ENCODE data around the gene CLIP2. TPM values are rescaled to one million over a fixed set of nuclear protein-coding genes. Genes with fewer than 3 reads are reported as not detected.

Gene CLIP2
- total RNA-seq, 1 experiment from 2014 or later: 21.6 TPM

- Histone ChIP-seq H4K5ac (ENCODE audit: insufficient read length, low read depth, low read length) (no peak overlapping the region), H3K18ac (ENCODE audit: insufficient read length, low read depth, low read length) (peak overlapping the region; percentile 98), H3K4me1 (ENCODE audit: insufficient read depth, low read length) (no peaks in the 10 kb centered on the region; the same call in 1 of the 2 replicates), H2AK5ac (ENCODE audit: insufficient read length, low read length) (no peak overlapping the region), H2BK12ac (ENCODE audit: insufficient read length, low read depth, low read length) (no peak overlapping the region), H3K4me2 (ENCODE audit: insufficient read depth, insufficient read length, low read length) (peak overlapping the region; percentile 49), H2BK120ac (ENCODE audit: low read depth, low read length, poor library complexity, severe bottlenecking) (no peak overlapping the region), H3K9ac (ENCODE audit: extremely low read depth, insufficient read length, low read length) (peak overlapping the region; percentile 94), H3K14ac (ENCODE audit: insufficient read depth, low read length) (peak overlapping the region; percentile 98), H2BK15ac (ENCODE audit: low read depth, low read length) (no peak overlapping the region), H3K56ac (ENCODE audit: insufficient read length, low read depth, low read length) (no peak overlapping the region), H3T11ph (ENCODE audit: low read length) (no peak overlapping the region), H3K79me2 (ENCODE audit: insufficient read depth, low read length) (peaks cover 5% of the 10 kb centered on the region; the same call in 1 of the 2 replicates), H3K4ac (ENCODE audit: low read depth, low read length) (no peak overlapping the region), H3K79me1 (ENCODE audit: insufficient read depth, low read depth, low read length, poor library complexity, severe bottlenecking) (peaks cover 4% of the 10 kb centered on the region), H2AFZ (ENCODE audit: low read length) (no peak overlapping the region), H4K8ac (replicated peaks; ENCODE audit: insufficient read length, low read depth, low read length) (no peak overlapping the region), H3K23ac (ENCODE audit: insufficient read length, low read depth, low read length) (no peak overlapping the region), H2BK5ac (ENCODE audit: insufficient read length, low read length) (no peak overlapping the region), H3K23me2 (ENCODE audit: insufficient read length, low read depth, low read length, poor library complexity, severe bottlenecking) (peaks cover 7% of the 10 kb centered on the region), H4K91ac (ENCODE audit: insufficient read length, low read depth, low read length) (no peak overlapping the region), H3K9me3 (ENCODE audit: control insufficient read depth, low read depth, low read length) (no peaks in the 10 kb centered on the region), H3K27me3 (ENCODE audit: insufficient read depth, low read length) (no peaks in the 10 kb centered on the region), H3K27ac (ENCODE audit: insufficient read length, low read depth, low read length) (no peak overlapping the region), H4K20me1 (ENCODE audit: control insufficient read depth, insufficient read depth, insufficient read length) (no peaks in the 10 kb centered on the region), H2BK20ac (ENCODE audit: low read depth, low read length, poor library complexity, severe bottlenecking) (no peak overlapping the region)
- H3K27me3 Mint-ChIP-seq (ENCODE audit: low read depth): no peaks in the 10 kb centered on the region
- no CpG with 5 or more reads among the region's 10 CpGs for WGBS (ENCODE audit: extremely low coverage, insufficient read length, low lambda C conversion rate)
- peaks cover 0 to 15% of the 10 kb centered on the region in 2 experiments; a peak in 3 of 4 replicates for H3K4me1 Mint-ChIP-seq
- peak overlapping the region; percentile 95 to 99 for H3K4me3 Mint-ChIP-seq
- peaks cover 26 to 38% (median 36%) of the 10 kb centered on the region in 3 experiments; a peak in 6 of 7 replicates for H3K36me3 Mint-ChIP-seq (ENCODE audit: insufficient read depth in 1 of 3, low read depth in 3 of 3)
- no peak for DNase-seq
- H3K9me3 Mint-ChIP-seq: no peaks in the 10 kb centered on the region
- TF ChIP-seq, protein P1, sequence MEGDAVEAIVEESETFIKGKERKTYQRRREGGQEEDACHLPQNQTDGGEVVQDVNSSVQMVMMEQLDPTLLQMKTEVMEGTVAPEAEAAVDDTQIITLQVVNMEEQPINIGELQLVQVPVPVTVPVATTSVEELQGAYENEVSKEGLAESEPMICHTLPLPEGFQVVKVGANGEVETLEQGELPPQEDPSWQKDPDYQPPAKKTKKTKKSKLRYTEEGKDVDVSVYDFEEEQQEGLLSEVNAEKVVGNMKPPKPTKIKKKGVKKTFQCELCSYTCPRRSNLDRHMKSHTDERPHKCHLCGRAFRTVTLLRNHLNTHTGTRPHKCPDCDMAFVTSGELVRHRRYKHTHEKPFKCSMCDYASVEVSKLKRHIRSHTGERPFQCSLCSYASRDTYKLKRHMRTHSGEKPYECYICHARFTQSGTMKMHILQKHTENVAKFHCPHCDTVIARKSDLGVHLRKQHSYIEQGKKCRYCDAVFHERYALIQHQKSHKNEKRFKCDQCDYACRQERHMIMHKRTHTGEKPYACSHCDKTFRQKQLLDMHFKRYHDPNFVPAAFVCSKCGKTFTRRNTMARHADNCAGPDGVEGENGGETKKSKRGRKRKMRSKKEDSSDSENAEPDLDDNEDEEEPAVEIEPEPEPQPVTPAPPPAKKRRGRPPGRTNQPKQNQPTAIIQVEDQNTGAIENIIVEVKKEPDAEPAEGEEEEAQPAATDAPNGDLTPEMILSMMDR (conservative IDR thresholded peaks at IDR 0.05): no peak
- peak overlapping the region; percentile 84 to 100 (median 99); a peak in 6 of 7 replicates for H3K27ac Mint-ChIP-seq
Measured at GRCh38 chr7:74253835-74254128, 35.4 kb upstream of the CLIP2 start.

Measured in H9 (cell line).